ENCODE results near the gene LIF. TPM values are rescaled to one million over a fixed set of nuclear protein-coding genes. Genes with fewer than 3 reads are reported as not detected.

Gene LIF
- total and polyA plus RNA-seq, 2 donors (not counting 3 experiments of a cell fraction or from before 2014, with no cell fraction given), result 0.12 to 0.27 TPM

- CTCF ChIA-PET, result interaction anchor here (0.8 to 4.4 kb wide), 36 partner anchors 8 to 468 kb away, joined by 3 to 164 read pairs (median 8); partner anchors contain the start of genes CCDC157, MTFP1, RNF215 and SEC14L2
- no peak overlapping the region for H3K9ac ChIP-seq (replicated peaks; ENCODE audit: extremely low read depth, insufficient read depth, low read length)
- H3K4me1 ChIP-seq (ENCODE audit: control insufficient read depth, extremely low read depth, insufficient read depth, low read length), result peaks cover 28% of the 10 kb centered on the region
- no peaks in the 10 kb centered on the region for H3K27me3 ChIP-seq (ENCODE audit: control insufficient read depth in 2 of 2, insufficient read depth in 2 of 2, low read length in 2 of 2)
- BruUV-seq (replicated peaks), result no TSS peak
- peak; percentile 61 for DNase-seq (ENCODE audit: low read depth, low spot score)
- H3K9me1 ChIP-seq (replicated peaks; ENCODE audit: control insufficient read depth, extremely low read depth, insufficient read depth, low read length), result no peaks in the 10 kb centered on the region
- POLR2A ChIA-PET, result interaction anchor here (0.7 to 2.1 kb wide), 3 partner anchors 40 to 100 kb away, joined by 3 to 7 read pairs (median 6); partner anchors contain the start of genes RNF215 and TBC1D10A
- no peaks in the 10 kb centered on the region for H4K20me1 ChIP-seq (replicated peaks; ENCODE audit: control insufficient read depth, extremely low read depth, insufficient read depth, low read length)
- dilution Hi-C loops (cut with MboI; ENCODE audit: extremely low pct_ligation_motif_present, low sequenced_read_pairs) (no loop called here), intact Hi-C loops (cut with micrococcal nuclease) (loop anchor here (1.0 kb wide), 2 partner anchors 9 to 24 kb away; no protein-coding TSS in a partner anchor)
- H2AFZ ChIP-seq (ENCODE audit: low read depth, low read length), result no peak overlapping the region
- H3K27ac ChIP-seq (ENCODE audit: insufficient read depth, low read depth, low read length), result no peak overlapping the region
- no peak overlapping the region for H3K4me2 ChIP-seq (ENCODE audit: insufficient read depth, low read length)
- no peak for FAIRE-seq
- TF ChIP-seq JUN (IDR thresholded peaks at IDR 0.05; ENCODE audit: borderline replicate concordance, insufficient read depth, insufficient read length, low read depth), result no peak
- TF ChIP-seq, protein P1, sequence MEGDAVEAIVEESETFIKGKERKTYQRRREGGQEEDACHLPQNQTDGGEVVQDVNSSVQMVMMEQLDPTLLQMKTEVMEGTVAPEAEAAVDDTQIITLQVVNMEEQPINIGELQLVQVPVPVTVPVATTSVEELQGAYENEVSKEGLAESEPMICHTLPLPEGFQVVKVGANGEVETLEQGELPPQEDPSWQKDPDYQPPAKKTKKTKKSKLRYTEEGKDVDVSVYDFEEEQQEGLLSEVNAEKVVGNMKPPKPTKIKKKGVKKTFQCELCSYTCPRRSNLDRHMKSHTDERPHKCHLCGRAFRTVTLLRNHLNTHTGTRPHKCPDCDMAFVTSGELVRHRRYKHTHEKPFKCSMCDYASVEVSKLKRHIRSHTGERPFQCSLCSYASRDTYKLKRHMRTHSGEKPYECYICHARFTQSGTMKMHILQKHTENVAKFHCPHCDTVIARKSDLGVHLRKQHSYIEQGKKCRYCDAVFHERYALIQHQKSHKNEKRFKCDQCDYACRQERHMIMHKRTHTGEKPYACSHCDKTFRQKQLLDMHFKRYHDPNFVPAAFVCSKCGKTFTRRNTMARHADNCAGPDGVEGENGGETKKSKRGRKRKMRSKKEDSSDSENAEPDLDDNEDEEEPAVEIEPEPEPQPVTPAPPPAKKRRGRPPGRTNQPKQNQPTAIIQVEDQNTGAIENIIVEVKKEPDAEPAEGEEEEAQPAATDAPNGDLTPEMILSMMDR (IDR thresholded peaks at IDR 0.05; ENCODE audit: extremely low read depth in 1 of 2, insufficient read depth in 1 of 2, low read depth in 1 of 2, low read length in 2 of 2), result peak; percentile 89 to 97
- H3K9me3 ChIP-seq (replicated peaks; ENCODE audit: control insufficient read depth, insufficient read depth, low read length), result no peaks in the 10 kb centered on the region
- no peak overlapping the region for H3K4me3 ChIP-seq (replicated peaks in 1 of 3; ENCODE audit: insufficient read depth in 1 of 3, low read depth in 1 of 3, low read length in 3 of 3)
- H3K36me3 ChIP-seq (ENCODE audit: control insufficient read depth in 2 of 2, extremely low read depth in 1 of 2, insufficient read depth in 2 of 2, low read length in 2 of 2), result peaks cover 0 to 5% of the 10 kb centered on the region in 2 experiments
- H3K79me2 ChIP-seq (ENCODE audit: control insufficient read depth, insufficient read depth, low read length), result no peaks in the 10 kb centered on the region
Observed at GRCh38 chr22:30286813-30287647, 40.5 kb upstream of the LIF start.

GRCh38 chr22:30286331-30286730 lies 39.8 kb upstream of the LIF start:
- no peaks in the 10 kb centered on the region for H3K27me3 ChIP-seq (ENCODE audit: control insufficient read depth in 2 of 2, insufficient read depth in 2 of 2, low read length in 2 of 2)
- no peak overlapping the region for H3K9ac ChIP-seq (replicated peaks; ENCODE audit: extremely low read depth, insufficient read depth, low read length)
- intact Hi-C loops (cut with micrococcal nuclease), result no loop called here
- DNase-seq (ENCODE audit: low read depth, low spot score), result no peak
- H3K27ac ChIP-seq (ENCODE audit: insufficient read depth, low read depth, low read length), result no peak overlapping the region
- peaks cover 0 to 5% of the 10 kb centered on the region in 2 experiments for H3K36me3 ChIP-seq (ENCODE audit: control insufficient read depth in 2 of 2, extremely low read depth in 1 of 2, insufficient read depth in 2 of 2, low read length in 2 of 2)
- dilution Hi-C loops (cut with MboI; ENCODE audit: extremely low pct_ligation_motif_present, low sequenced_read_pairs), result no loop called here
- BruUV-seq (replicated peaks), result no TSS peak
- FAIRE-seq, result no peak
- no peak overlapping the region for H2AFZ ChIP-seq (ENCODE audit: low read depth, low read length)
- H3K9me1 ChIP-seq (replicated peaks; ENCODE audit: control insufficient read depth, extremely low read depth, insufficient read depth, low read length), result no peaks in the 10 kb centered on the region
- H3K9me3 ChIP-seq (replicated peaks; ENCODE audit: control insufficient read depth, insufficient read depth, low read length), result no peaks in the 10 kb centered on the region
- H3K4me1 ChIP-seq (ENCODE audit: control insufficient read depth, extremely low read depth, insufficient read depth, low read length), result peaks cover 25% of the 10 kb centered on the region
- H4K20me1 ChIP-seq (replicated peaks; ENCODE audit: control insufficient read depth, extremely low read depth, insufficient read depth, low read length), result no peaks in the 10 kb centered on the region
- no peaks in the 10 kb centered on the region for H3K79me2 ChIP-seq (ENCODE audit: control insufficient read depth, insufficient read depth, low read length)
- ChIA-PET CTCF (interaction anchor here (0.7 to 4.4 kb wide), 6 partner anchors 8 to 42 kb away, joined by 3 to 61 read pairs (median 4); partner anchors contain the start of gene TBC1D10A), POLR2A (no interaction called here)
- H3K4me2 ChIP-seq (ENCODE audit: insufficient read depth, low read length), result no peak overlapping the region
- TF ChIP-seq MYC (IDR thresholded peaks at IDR 0.05; ENCODE audit: low read depth, low read length) (no peak), FOS (IDR thresholded peaks at IDR 0.05; ENCODE audit: borderline replicate concordance, insufficient read depth, low read length) (no peak), GATA2 (IDR thresholded peaks at IDR 0.05; ENCODE audit: insufficient read depth, insufficient read length, low read depth, low read length) (no peak), POLR2AphosphoS5 (IDR thresholded peaks at IDR 0.05; ENCODE audit: insufficient read depth, low read depth, low read length) (no peak), POLR2A (IDR thresholded peaks at IDR 0.05; ENCODE audit: low read depth, low read length) (no peak), JUN (IDR thresholded peaks at IDR 0.05; ENCODE audit: borderline replicate concordance, insufficient read depth, insufficient read length, low read depth) (no peak), EZH2 (IDR thresholded peaks at IDR 0.05; ENCODE audit: borderline replicate concordance, low read depth, low read length, severe bottlenecking) (no peak)
- TF ChIP-seq, protein P2, sequence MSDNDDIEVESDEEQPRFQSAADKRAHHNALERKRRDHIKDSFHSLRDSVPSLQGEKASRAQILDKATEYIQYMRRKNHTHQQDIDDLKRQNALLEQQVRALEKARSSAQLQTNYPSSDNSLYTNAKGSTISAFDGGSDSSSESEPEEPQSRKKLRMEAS (IDR thresholded peaks at IDR 0.05; ENCODE audit: insufficient read depth, insufficient read length), result no peak
- TF ChIP-seq, protein P1 (IDR thresholded peaks at IDR 0.05; ENCODE audit: extremely low read depth in 1 of 2, insufficient read depth in 1 of 2, low read depth in 1 of 2, low read length in 2 of 2), result no peak
- H3K4me3 ChIP-seq (replicated peaks in 1 of 3; ENCODE audit: insufficient read depth in 1 of 3, low read depth in 1 of 3, low read length in 3 of 3), result no peak overlapping the region
